Effector CD4-positive, alpha-beta T cell (primary cell): Measurements from ENCODE around the gene CHMP1A.

ENCODE experiments used
- DNase-seq: peaks from one replicate; pipeline ENCODE4 v3.0.0-alpha.2; 2020

Gene CHMP1A

GRCh38 chr16:89602273-89602951 is 55.1 kb downstream of the CHMP1A start:
- peak; percentile 32 for DNase-seq

GRCh38 chr16:89601906-89602272 is 55.6 kb downstream of the CHMP1A start:
- DNase-seq = no peak

GRCh38 chr16:89600956-89601355 is 56.6 kb downstream of the CHMP1A start:
- no peak for DNase-seq

GRCh38 chr16:89600427-89600826 is 57.1 kb downstream of the CHMP1A start:
- no peak for DNase-seq

GRCh38 chr16:89599902-89600301 is 57.6 kb downstream of the CHMP1A start:
- DNase-seq = no peak

GRCh38 chr16:89599451-89599858 is 58.1 kb downstream of the CHMP1A start:
- no peak for DNase-seq

GRCh38 chr16:89598199-89598598 is 59.3 kb downstream of the CHMP1A start:
- DNase-seq = no peak

- no peak for DNase-seq
Observed at GRCh38 chr16:89596957-89597649, 60.4 kb downstream of the CHMP1A start.

GRCh38 chr16:89596061-89596689 is 61.3 kb downstream of the CHMP1A start:
- no peak for DNase-seq

- DNase-seq = no peak
Observed at GRCh38 chr16:89595330-89596060, 62.0 kb downstream of the CHMP1A start.
